Thymus (tissue), 11 donors: Measurements from ENCODE around the gene C1QL2. TPM values are rescaled to one million over a fixed set of nuclear protein-coding genes. Genes with fewer than 3 reads are reported as not detected.
A peak's percentile ranks its signal among the peaks of the same experiment; 100 is the strongest.

Source experiments
- DNase-seq, 9 donors: peaks; one replicate each; pipeline ENCODE4 v3.0.0-alpha.2; 2013; ENCODE audit warnings: low spot score in 9 of 9, low read depth in 6 of 9, missing footprints in 1 of 9
- H3K27ac ChIP-seq, 2 donors: one replicate each; pipeline ENCODE4 v1.5.1; 2013; ENCODE audit warnings: control low read depth in 1 of 2, low read depth in 1 of 2, low read length in 1 of 2, mild to moderate bottlenecking in 1 of 2, moderate library complexity in 1 of 2
- H3K27me3 ChIP-seq, 2 donors: one replicate each; pipeline ENCODE4 v1.5.1; 2013; ENCODE audit warnings: low read length in 1 of 2; ENCODE audit not compliant: control insufficient read depth in 2 of 2, insufficient read depth in 1 of 2
- H3K36me3 ChIP-seq, 2 donors: one replicate each; pipeline ENCODE4 v1.5.1; 2013; ENCODE audit warnings: low read length in 1 of 2, mild to moderate bottlenecking in 1 of 2, moderate library complexity in 1 of 2; ENCODE audit not compliant: control insufficient read depth in 2 of 2, insufficient read depth in 2 of 2
- H3K4me1 ChIP-seq, 2 donors: one replicate each; pipeline ENCODE4 v1.5.1; 2013; ENCODE audit warnings: low read length in 2 of 2; ENCODE audit not compliant: control insufficient read depth in 2 of 2, insufficient read depth in 2 of 2
- H3K4me3 ChIP-seq, 2 donors: one replicate each; pipeline ENCODE4 v1.5.1; 2013; ENCODE audit warnings: low read length in 2 of 2, control low read depth in 1 of 2, mild to moderate bottlenecking in 1 of 2
- H3K9me3 ChIP-seq, 2 donors: one replicate each; pipeline ENCODE4 v1.5.1; 2013; ENCODE audit warnings: low read length in 1 of 2, mild to moderate bottlenecking in 1 of 2; ENCODE audit not compliant: control insufficient read depth in 2 of 2, insufficient read depth in 1 of 2
- whole genome bisulfite sequencing: extraction: QIAGEN DNeasy Blood & Tissue Kit; methylation state at CpG from one replicate; pipeline ENCODE4 v1.1.7; 2013; 5-methylcytosine and 5-hydroxymethylcytosine counted together
- polyA plus RNA-seq: library from polyadenylated mRNA; stranded (reverse); fragments of 200-250 nt; gene quantifications from one replicate; pipeline ENCODE4 v1.2.3, GENCODE V29; 2013
- total RNA-seq: library from RNA; stranded (reverse); fragments of 120-200 nt; gene quantifications from one replicate; pipeline ENCODE4 v1.2.4, GENCODE V29; 2013
- donor health status: healthy.

The C1QL2 gene
- total and polyA plus RNA-seq, 2 donors, result 0.05 to 0.89 TPM

DNA sequence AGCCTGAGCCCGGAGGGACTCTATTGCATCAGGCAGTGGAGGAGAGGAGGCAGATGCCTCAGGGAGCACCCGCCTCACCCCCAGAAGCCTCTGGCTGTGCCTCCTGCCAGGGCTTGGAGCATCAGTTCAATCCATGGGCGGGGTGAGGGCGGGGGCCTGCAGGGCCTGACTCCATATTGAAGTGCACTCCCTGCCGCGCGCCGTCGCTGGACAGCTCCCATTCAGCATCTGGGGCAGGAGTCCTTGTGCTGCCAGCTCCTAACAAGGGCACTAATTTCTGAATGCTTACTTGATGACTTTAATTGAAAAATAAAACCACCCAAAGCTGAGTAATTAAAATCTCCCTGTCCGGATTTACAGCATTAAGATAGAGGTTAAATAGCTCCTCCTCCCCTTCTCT is 23.8 kb downstream of the C1QL2 start:
- Histone ChIP-seq H3K27me3 (no peaks in the 10 kb centered on the region), H3K9me3 (no peaks in the 10 kb centered on the region), H3K27ac (no peak overlapping the region), H3K36me3 (no peaks in the 10 kb centered on the region), H3K4me1 (no peaks in the 10 kb centered on the region), H3K4me3 (no peak overlapping the region)
- no peak for DNase-seq
- 88% methylated on average over 10 of the region's 10 CpGs for WGBS

GRCh38 chr2:119126650-119127049 is 31.9 kb downstream of the C1QL2 start:
- H3K4me3 ChIP-seq, result no peak overlapping the region
- peaks cover 0 to 11% of the 10 kb centered on the region in 2 donors for H3K27me3 ChIP-seq
- H3K9me3 ChIP-seq, result no peaks in the 10 kb centered on the region
- no peaks in the 10 kb centered on the region for H3K4me1 ChIP-seq
- H3K36me3 ChIP-seq, result no peaks in the 10 kb centered on the region
- WGBS, result 10% methylated on average over 13 of the region's 13 CpGs
- no peak overlapping the region for H3K27ac ChIP-seq
- DNase-seq, result peak in 2 of 9 donors; percentile 8 to 21

- no peaks in the 10 kb centered on the region for H3K9me3 ChIP-seq
- DNase-seq, result no peak
Measured at GRCh38 chr2:119123389-119123788, 35.2 kb downstream of the C1QL2 start.

GRCh38 chr2:119122663-119123062 is 35.9 kb downstream of the C1QL2 start:
- Histone ChIP-seq H3K4me1 (no peaks in the 10 kb centered on the region), H3K9me3 (no peaks in the 10 kb centered on the region), H3K27ac (no peak overlapping the region), H3K36me3 (no peaks in the 10 kb centered on the region), H3K4me3 (no peak overlapping the region), H3K27me3 (peaks cover 0 to 8% of the 10 kb centered on the region in 2 donors)
- no peak for DNase-seq
- WGBS, result 84% methylated on average over 5 of the region's 5 CpGs

More at GRCh38 chr2:119123389-119123788, 35.2 kb downstream of the C1QL2 start:
- no peak overlapping the region for H3K4me3 ChIP-seq
- no peak overlapping the region for H3K27ac ChIP-seq
- 59% methylated on average over 12 of the region's 12 CpGs for WGBS
- H3K4me1 ChIP-seq, result no peaks in the 10 kb centered on the region
- no peaks in the 10 kb centered on the region for H3K36me3 ChIP-seq
- peaks cover 0 to 8% of the 10 kb centered on the region in 2 donors for H3K27me3 ChIP-seq

DNA sequence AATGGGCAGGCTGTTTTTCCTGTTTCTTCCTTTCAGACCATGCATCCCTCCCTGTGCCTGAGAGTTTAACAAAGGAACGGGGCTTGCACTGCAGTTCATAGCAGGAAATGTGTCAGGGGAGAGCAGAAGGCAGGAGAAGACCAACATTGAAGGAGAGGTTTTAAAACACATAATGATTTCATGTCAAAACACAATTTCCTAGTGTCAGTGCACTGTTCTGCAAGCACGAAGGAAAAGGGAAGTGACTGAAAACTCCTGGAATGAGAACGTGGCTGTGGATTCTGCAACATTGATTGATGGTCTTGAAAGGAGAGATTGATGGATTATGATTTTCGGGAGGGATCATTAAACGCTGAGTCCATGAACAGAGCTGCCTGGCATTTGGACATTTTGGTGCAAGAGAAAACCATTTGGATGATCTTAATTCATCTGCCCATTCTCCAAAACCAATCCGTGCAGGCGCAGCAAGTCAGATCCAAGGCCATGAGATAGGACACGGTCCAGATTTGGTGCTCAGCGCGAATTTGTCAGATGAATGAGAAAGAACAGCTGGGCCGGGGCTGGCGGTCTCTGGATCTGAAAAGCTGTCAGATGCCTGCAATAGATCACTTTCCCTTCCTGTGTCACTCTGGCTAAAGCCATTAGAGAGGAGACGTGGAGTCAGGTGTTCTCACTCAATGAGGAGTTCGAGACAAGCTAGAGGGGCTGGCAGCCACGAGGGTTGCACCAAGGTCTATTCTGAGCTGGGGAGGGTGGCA is 38.4 kb downstream of the C1QL2 start:
- no peaks in the 10 kb centered on the region for H3K27me3 ChIP-seq
- H3K4me1 ChIP-seq, result no peaks in the 10 kb centered on the region
- no peak overlapping the region for H3K4me3 ChIP-seq
- WGBS, result 59% methylated on average over 15 of the region's 15 CpGs
- no peak for DNase-seq
- no peaks in the 10 kb centered on the region for H3K36me3 ChIP-seq
- H3K27ac ChIP-seq, result no peak overlapping the region
- H3K9me3 ChIP-seq, result no peaks in the 10 kb centered on the region

GRCh38 chr2:119119076-119119785 is 39.3 kb downstream of the C1QL2 start:
- WGBS, result 70% methylated on average over 8 of the region's 8 CpGs
- Histone ChIP-seq H3K4me1 (no peaks in the 10 kb centered on the region), H3K4me3 (no peak overlapping the region), H3K27me3 (no peaks in the 10 kb centered on the region), H3K9me3 (no peaks in the 10 kb centered on the region), H3K36me3 (no peaks in the 10 kb centered on the region), H3K27ac (no peak overlapping the region)
- no peak for DNase-seq

DNA sequence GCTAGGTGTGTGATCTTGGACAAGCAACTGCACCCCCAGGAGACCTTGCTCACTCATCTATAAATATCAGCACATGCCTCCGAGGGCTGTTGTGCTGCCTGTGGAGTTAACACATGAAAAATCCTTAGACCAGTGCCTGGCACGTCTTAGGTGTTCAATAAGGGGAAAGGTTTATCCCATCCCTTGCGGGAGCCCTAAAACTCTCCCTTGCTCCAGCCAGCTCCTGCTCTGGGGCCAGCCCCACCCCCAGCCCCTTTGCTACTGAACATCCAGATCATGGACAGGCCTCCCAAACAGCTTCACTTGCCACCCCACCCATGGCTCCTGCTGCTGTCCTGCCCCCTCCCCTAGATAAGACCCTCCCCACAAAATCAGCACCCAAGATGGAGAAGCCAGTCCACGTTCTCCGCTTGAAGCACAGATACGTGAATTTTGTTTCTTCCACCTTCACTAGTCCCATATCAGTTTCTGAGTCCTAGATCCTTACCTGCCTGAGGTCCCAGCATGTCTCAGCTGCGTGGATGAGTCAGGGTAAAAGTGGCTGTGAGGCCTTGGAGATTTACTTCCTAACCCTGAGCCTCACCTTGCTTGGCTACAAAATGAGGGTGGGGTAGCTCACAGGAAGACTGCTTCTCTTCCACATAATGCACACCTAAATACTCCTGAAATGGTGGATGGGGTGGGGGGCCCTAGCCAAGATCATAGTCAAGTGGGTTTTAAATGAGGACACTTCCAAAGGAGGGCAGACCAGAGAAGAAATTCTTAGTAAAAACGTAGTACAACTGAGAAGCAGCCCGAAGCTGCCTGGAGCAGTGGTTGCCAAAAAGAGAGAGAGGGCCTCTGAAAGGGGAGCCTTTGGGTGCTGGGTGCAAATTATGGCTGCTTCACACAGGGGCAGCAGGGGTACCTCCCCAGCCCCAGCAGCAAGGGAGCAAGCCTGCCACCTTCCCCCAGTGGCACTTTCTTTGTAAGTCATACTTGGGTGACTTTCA is 40.4 kb downstream of the C1QL2 start:
- Histone ChIP-seq H3K27me3 (peaks cover 0 to 3% of the 10 kb centered on the region in 2 donors), H3K9me3 (no peaks in the 10 kb centered on the region), H3K27ac (no peak overlapping the region), H3K4me1 (no peaks in the 10 kb centered on the region), H3K36me3 (no peaks in the 10 kb centered on the region), H3K4me3 (no peak overlapping the region)
- 82% methylated on average over 9 of the region's 9 CpGs for WGBS
- DNase-seq, result no peak

- H3K4me1 ChIP-seq, result no peaks in the 10 kb centered on the region
- H3K36me3 ChIP-seq, result no peaks in the 10 kb centered on the region
- no peak overlapping the region for H3K4me3 ChIP-seq
- 83% methylated on average over 7 of the region's 7 CpGs for WGBS
- H3K9me3 ChIP-seq, result no peaks in the 10 kb centered on the region
- DNase-seq, result no peak
- H3K27ac ChIP-seq, result no peak overlapping the region
- peaks cover 0 to 4% of the 10 kb centered on the region in 2 donors for H3K27me3 ChIP-seq
Measured at GRCh38 chr2:119117408-119117807, 41.1 kb downstream of the C1QL2 start.
